Fibroblast of skin of right quadriceps (primary cell): ENCODE measurements around the gene SPACDR.

Experiments
- DNase-seq: peaks from one replicate; pipeline ENCODE4 v3.0.0-alpha.2; 2013

Gene SPACDR

GRCh38 chr7:100433592-100434296 is 30.3 kb downstream of the SPACDR start:
- no peak for DNase-seq

GRCh38 chr7:100433276-100433591 is 30.8 kb downstream of the SPACDR start:
- DNase-seq, result no peak

- no peak for DNase-seq
Observed at GRCh38 chr7:100432621-100433275, 31.3 kb downstream of the SPACDR start.

GRCh38 chr7:100432053-100432452 is 32.0 kb downstream of the SPACDR start:
- no peak for DNase-seq

GRCh38 chr7:100431286-100431735 is 32.7 kb downstream of the SPACDR start:
- DNase-seq, result no peak

GRCh38 chr7:100430493-100431285 is 33.4 kb downstream of the SPACDR start:
- DNase-seq, result no peak

- DNase-seq, result peak; percentile 98
Observed at GRCh38 chr7:100429637-100430492, 34.2 kb downstream of the SPACDR start, which contains the start of gene MEPCE. TSS of gene MEPCE (plus strand) at chr7:100429831. CDS start at chr7:100430019, 188 bp downstream.

GRCh38 chr7:100428967-100429636 is 35.0 kb downstream of the SPACDR start:
- peak; percentile 100 for DNase-seq

- DNase-seq, result peak; percentile 98
Observed at GRCh38 chr7:100428199-100428966, 35.7 kb downstream of the SPACDR start, which contains the start of gene ZCWPW1. TSS of gene ZCWPW1 (minus strand) at chr7:100428703. CDS start at chr7:100420649, 8,054 bp downstream.

GRCh38 chr7:100427762-100428198 is 36.3 kb downstream of the SPACDR start:
- DNase-seq, result no peak

GRCh38 chr7:100426516-100426915 is 37.5 kb downstream of the SPACDR start:
- DNase-seq, result no peak

GRCh38 chr7:100425347-100425746 is 38.7 kb downstream of the SPACDR start:
- DNase-seq, result no peak

- no peak for DNase-seq
Observed at GRCh38 chr7:100423315-100423714, 40.7 kb downstream of the SPACDR start.

- DNase-seq, result no peak
Observed at GRCh38 chr7:100419660-100420226, 44.3 kb downstream of the SPACDR start.

- peak; percentile 32 for DNase-seq
Observed at GRCh38 chr7:100418930-100419659, 45.0 kb downstream of the SPACDR start.

GRCh38 chr7:100415448-100415847 is 48.6 kb downstream of the SPACDR start:
- DNase-seq, result no peak

- no peak for DNase-seq
Observed at GRCh38 chr7:100413889-100414288, 50.2 kb downstream of the SPACDR start.

GRCh38 chr7:100413346-100413745 is 50.7 kb downstream of the SPACDR start:
- no peak for DNase-seq

- no peak for DNase-seq
Observed at GRCh38 chr7:100411101-100411500, 53.0 kb downstream of the SPACDR start.
